Measurements from ENCODE around the gene SEMA4D.
"Not testable (repeated sequence)": the region's sequence is repeated elsewhere in the genome, so short reads cannot be mapped to it uniquely, and the experiment has no call there.

The SEMA4D gene

DNA sequence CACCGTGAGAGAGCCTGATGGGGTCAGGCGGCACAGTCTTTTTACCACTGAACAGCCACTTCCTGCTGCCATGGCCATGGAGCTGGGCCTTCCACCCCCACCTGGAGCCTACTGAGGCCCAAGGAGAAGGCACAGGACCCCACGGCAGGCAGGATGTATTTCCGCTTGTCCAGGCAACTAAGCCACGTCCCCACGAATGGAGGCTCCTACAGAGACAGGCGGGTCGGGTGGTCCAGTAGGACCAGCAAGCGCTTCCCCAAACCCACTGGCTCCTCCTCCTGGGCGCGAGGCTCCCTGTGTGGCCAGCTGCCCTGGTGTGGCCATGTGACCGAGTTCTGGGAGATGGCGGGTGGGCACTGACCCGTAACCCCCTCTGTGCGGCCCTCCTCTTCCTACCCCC lies 113.1 kb downstream of the SEMA4D start:
- DNase-seq (ENCODE audit: low spot score): no peak

DNA sequence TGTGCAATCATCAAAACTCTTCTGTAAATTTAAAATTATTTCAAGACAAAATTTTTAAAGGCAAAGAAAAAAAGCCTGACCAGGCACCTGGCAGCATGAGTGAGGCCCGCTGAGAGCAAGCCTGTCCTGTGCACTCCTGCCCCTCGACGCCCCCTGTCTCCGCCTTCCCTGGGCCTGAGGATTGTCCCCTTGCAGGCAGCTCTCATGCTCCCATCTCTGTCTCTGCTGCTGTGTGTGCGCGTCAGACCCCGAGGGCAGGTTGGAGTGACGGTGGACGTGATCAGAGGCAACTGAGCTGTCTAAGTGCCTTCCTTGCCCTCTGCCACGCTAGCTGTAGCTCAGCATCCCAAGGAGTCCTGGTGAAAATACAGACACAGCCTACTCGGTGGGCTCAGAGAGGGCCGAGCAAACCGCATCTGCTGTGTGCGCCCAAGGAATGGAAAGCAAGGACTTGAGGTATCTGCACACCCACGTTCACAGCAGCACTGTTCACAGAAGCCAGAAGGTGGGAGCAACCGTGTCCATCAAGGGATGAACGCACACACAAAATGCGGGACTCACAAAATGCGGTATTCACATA lies 114.1 kb downstream of the SEMA4D start:
- no peak for DNase-seq (ENCODE audit: low spot score)

DNA sequence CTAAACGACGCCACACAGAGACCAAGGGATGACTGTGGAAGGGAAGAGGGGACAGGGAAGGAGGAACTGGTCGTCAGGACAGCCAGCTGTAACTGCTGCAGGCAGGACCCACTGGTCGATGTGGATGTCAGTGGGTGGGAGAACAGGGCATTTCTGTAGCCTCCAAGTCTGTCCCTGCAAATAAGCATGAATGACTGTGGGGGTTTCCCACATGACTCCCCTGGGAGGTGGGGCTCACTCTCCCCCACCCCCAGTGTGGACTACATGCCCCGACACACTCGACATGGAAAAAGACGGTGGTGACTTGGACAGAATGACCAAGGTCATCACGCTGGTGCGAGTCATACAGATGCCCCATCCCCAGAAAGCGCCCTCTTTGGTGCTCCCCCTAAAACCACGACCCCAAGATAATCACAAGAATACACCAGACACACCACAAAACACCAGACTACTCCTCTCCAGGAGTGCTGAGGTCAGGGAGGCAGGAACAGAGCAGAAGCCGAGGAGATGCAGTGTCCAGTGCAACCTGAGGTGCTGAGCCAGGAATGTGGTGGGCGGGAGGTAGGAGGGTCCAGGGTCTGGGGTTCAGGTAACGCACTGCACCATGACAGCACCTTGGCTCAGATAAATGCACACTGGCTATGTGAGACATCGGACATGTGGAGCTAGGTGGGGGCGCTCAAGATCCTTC lies 114.7 kb downstream of the SEMA4D start:
- DNase-seq (ENCODE audit: low spot score): no peak

DNA sequence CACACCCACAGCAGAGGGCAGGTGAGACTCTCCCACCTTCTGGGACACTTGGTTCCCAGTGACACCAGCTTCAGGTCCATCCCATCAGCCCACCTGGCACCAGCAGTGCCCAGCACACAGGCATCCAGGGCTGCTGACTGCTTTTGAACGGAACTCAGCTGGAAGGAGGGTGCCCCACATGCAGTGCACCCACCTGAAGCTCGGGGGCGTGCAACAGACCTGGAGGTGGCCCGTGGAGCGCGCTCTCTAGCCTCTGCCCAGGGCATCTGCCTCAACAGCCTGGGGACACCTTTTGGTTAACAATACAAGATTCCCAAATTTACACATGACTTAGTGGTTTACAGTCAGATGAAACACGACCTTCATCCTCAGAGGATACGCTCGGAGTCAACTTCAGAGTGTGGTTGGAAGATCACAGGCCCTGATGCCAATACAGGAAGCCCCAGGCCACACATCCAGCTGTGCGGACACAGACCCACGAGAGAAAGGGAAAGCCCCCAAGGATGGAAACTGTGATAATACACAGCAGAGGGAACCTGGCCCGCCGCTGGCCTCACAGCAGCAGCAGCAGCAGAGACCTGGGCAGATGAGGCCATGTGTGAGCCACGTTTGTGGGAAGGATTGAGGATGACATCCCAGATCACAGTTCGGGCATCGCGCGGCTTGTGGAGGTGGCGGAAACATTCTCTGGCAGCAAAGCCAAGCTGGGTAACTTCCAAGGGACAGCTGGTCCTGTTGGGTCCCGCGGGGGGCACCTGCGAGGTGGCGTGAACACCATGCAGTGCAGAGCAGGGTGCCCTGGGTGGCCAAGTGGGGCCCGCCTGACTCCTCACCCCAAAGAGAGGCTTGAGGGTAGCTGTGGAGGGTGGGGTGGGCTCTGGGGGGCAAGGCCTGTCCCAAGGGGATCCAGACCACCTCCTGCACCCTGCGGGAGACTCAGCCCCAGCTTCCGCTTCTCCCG lies 115.6 kb downstream of the SEMA4D start:
- DNase-seq (ENCODE audit: low spot score): no peak

DNA sequence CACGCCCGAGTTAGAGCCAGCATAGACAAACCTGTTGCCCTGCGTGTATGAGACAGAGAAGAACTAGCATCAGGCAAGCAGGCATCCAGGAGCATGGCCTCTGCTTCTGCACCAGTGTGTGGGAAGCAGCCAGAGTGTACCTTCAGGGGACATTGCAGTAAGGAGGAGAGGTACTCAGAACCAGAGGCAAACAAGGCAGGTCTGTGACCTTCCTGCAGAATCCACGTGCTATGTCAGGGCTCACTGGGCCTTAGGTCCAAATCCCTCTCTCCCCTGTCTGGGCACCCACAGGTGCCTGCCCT lies 116.7 kb downstream of the SEMA4D start:
- DNase-seq (ENCODE audit: low spot score): no peak

DNA sequence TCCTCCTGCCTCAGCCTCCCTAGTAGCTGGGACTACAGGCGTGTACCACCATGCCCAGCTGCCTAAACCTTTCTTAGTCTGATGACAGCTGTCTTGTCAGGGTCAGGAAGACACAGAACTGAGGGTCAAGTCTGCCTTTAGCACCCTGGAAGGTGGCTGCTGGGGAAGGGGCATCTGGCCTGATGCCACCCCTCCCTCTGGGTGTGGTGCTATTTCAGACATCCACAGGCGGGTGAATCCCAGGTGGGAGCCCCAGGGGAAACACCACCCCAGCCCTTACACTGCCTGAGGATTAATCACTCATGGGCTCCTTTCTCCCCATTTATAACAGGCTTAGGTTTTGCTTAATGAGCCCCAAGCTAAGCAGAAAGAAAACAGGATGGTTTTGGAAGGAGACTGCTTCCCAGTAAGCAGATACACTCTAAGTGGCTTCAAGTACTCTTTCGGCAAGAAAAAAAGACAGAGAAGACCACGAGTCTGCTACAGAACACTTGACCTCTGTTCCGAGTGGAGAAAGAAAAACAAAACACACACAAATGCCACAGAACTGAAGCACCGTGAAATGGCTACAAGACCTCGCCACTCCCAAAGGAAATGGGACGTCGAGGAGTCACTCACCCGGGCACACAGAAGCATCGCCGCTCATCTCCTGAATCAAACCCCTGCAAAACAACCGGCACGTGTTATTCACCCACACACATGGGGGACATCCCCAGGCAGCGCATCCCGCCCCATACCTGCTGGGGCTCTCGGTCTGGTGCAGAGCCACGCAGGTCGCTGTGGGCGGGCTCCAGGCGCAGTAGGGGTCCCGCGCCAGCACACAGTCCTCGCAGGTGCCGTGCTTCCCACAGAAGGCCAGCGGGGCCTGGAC lies 117.2 kb downstream of the SEMA4D start:
- DNase-seq (ENCODE audit: low spot score): no peak

DNA sequence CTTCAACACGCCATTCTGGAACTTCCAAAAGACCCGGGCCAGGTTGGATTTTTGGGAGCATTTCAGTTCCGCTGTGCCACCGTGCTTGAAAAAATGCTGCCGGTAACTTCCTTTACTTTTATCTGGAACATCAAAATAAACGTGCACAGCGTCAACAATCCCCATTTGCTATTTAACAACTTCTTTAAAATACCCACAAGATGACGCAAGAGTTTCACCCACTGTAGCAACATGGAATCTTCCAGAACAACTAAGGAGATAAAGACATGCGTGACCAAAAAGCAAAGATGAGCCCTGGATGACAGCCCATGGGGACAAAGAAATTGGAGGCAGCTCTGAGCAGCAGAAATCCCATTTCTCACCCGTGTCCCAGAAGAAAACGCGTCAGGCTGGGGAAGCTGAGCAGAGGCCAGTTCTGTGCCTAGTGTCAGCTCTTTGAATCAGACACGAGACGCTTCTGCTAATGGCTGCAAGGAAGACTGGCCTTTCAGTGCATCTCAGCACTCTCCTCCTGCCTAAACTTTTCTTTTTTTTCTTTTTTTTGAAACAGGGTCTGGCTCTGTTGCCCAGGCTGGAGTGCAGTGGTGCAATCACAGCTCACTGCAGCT lies 118.3 kb downstream of the SEMA4D start:
- DNase-seq (ENCODE audit: low spot score): peak; percentile 50

DNA sequence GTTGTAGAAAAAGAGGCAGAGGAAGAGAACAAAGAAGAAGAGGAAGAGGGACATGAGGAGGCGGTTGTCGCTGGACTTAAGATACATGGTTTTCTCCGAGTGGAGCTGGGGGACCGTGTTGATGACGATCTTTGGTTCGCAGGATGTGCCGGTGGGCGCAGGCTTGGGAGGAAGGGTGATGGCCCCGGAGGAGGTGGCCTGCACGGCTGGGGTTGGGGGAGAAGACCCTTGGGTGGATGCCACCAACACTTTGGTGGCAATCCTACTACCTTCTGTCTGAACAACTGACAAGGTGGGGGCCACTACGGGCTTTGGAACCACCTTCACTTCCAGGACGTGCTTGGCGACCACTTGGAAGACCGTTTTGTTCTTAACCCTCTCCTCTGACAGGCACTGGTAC lies 118.9 kb downstream of the SEMA4D start:
- DNase-seq (ENCODE audit: low spot score): no peak

DNA sequence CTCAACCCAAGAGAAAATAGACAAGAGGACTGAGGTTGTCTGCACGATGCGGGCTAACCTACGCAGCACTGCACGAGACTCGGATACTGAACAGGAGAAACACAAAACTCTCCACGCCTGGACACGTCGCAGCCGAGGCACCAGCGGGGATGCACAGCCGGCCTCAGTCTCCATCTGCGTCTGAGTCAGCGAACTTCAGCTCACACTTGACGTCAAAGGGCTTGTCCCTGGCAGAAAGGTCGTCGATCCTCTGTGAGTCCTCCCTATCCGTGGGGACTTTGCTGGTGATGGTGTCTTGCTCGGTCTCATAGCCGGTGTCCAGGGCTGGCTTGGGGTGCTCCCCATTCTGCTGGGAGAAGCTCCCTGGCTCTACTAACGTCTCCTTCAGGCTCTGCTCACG lies 119.4 kb downstream of the SEMA4D start:
- no peak for DNase-seq (ENCODE audit: low spot score)

DNA sequence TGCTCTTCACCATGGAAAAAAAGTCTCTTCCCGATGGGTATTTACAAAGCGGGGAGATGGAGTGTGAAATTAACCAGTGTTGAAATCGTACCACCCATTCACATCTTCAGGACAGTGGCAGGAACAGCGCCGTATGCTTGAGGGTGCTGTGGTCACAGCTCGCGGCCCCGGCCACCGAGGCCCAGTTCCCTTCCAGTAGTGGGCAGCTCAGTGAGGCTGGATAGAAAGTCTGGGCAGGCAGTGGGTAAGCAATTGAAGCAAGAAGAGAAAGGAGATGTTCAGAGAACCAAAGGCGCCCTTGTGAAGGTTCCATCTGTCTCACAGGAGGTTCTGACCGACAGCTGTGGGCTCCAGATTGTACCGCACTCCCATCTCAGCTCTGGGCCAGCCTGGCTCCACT lies 120.5 kb downstream of the SEMA4D start:
- DNase-seq (ENCODE audit: low spot score): no peak

DNA sequence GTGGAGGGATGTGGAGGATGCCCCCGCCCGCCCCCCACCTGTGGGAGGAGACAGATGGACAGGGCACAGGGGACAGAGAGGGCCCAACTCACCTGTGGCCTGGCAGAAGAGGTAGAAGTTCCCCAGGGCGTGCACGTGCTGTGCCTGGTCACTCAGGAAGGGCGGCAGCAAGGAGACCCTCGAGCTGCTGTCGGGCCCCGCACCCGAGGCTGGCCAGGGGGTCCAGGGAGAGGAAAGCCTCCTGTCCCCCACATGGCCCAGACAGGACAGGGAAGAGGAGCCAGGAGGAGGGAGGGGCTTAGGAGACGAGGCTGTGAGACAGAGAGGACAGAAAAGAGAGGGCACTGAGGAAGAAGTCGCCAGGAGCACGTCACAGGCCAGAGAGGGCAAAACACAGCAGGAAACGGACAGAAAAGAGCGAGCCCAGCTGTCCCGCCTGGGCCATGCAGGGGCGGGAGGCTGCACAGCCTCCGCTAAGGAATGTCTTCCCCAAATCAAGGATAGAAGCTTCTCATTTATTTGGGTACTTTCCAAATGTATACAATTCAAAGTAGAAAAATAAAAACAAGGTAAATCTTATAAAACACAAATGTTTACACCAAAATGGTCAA lies 121.1 kb downstream of the SEMA4D start:
- no peak for DNase-seq (ENCODE audit: low spot score)

DNA sequence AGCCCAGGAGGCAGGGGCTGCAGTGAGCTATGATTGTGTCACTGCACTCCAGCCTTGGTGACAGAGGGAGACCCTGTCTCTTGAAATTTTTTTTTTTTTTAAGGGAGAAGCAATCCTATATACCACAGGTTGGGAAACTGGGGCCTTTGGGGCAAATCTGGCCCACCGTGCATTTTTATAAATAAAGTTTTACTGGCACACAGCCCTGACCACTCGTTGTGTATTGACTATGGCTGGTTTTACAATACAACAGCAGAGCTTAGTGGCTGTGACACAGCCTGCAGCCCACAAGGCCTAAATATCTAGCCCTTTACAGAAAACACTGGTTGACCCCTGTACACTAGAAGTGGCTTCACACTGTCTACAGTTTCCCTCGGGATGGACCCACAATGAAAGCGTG lies 121.6 kb downstream of the SEMA4D start:
- no peak for DNase-seq (ENCODE audit: low spot score)

DNA sequence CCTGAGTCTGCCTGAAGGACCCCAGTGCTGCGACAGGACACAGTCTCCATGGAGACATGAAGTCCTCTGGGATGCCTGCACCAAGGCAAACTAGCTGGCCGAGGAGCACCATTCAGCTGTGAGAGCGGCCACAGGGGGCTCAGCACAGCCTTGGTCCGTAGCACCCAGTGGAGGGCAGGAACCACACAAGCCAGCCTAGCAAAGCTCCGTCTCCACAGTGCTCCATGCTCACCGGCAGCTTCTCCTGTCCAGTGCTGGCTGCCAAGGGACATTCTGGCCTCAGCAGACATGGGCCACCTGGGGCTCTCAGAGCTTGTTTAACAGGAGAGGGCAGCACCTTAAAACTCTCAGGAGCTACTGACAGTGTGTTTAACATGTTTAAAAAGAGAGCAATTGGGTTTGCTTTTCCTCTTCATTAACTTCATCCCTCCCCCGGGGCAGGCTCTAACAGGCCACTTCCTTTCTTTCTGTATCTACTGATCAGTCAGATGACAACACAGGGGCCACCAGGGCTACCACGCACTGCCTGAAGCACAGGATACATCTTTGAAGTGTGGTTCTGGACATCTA lies 122.6 kb downstream of the SEMA4D start:
- DNase-seq (ENCODE audit: low spot score): no peak

DNA sequence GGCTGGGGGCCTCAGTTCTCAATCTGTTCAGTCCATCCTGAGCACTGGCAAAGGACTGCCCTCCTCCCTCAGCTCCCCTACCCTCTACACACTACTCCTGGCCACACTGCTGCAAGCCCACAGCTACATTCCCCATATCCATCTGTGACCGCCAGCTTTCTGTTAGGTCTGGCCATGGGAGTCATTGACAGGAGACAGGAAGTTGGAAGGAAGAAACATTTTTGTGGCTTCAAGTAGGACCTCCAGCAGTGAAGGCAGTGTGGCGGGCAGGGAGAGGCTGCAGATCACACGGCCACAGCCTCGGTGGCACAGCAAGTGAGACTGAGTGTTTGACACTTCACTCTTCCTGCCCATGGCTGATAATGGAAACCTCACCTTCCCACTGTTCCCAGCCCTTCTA lies 123.7 kb downstream of the SEMA4D start:
- DNase-seq (ENCODE audit: low spot score): no peak

DNA sequence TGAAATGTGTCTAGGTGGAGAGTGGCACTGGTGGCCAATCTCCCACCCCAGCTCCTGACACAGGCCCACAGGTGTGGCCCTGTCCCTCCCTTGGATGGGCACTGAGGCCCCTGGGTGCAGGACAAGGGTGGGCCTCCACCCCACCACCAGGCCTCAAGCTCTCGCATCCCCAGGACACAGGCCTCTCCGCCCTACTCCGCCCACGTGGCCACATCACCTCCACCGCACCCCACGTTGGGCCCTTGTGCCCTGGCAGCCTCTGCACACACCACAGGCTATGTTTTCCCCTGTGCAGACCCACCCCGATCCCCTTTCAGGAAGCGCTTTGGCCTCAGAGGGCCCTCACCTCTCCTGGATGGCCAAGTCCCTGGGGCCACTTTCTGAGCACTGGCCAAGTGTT lies 124.9 kb downstream of the SEMA4D start:
- DNase-seq (ENCODE audit: low spot score): no peak

DNA sequence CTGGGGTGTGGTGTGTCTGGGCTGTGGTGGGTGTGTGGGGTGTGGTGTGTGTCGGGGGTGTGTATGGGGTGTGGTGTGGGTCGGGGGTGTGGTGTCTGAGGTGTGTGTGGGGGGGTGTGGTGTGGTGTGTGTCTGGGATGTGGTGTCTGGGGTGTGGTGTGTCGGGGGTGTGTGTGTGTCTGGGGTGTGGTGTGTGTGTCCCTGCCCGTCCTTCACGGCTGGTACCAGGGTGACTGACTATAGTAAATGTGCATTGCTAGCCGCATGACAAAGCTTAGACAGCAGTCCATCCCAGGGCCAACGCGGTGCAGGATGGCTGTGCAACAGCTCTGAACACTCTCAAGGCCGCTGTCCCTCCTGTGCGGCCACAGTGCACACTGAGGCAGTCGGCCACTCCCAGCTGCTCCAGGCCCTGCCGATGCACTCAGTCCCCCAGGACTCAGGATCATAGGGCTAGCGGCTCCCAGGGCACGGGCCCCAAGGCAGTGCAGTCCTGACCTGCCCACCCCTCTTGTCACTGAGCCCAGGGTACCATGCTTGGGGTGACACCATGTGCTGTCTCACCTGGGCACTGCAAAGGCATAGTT lies 125.6 kb downstream of the SEMA4D start:
- DNase-seq (ENCODE audit: low spot score): no peak

DNA sequence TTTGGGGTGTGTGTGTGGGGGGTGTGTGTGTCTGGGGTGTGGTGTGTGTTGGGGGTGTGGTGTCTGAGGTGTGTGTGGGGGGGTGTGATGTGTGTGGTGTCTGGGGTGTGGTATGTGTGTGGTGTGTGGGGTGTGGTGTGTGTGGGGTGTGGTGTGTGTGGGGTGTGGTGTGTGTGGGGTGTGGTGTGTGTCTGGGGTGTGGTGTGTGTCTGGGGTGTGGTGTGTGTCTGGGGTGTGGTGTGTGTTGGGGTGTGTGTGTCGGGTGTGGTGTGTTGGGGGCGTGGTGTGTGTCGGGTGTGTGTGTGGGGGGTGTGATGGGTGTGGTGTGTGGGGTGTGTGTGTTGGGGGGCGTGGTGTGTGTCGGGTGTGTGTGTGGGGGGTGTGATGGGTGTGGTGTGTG lies 126.1 kb downstream of the SEMA4D start:
- not testable (repeated sequence) for DNase-seq (ENCODE audit: low spot score)

DNA sequence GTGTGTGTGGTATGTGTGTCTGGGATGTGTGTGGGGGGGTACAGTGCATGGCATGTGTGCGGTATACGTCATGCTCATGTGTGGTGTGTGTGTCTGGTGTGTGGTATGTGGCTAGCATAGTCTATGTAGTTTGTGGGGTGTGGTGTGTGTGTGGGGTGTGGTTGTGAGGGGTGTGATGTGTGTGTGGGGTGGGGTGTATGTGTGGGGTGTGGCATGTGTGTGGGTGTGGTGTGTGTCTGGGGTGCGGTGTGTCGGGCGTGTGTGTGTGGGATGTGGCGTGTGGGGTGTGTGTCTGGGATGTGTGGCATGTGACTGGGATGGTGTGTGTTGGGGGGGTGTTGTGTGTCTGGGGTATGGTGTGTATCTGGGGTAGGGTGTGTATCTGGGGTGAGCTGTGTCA lies 127.3 kb downstream of the SEMA4D start:
- DNase-seq (ENCODE audit: low spot score): no peak

DNA sequence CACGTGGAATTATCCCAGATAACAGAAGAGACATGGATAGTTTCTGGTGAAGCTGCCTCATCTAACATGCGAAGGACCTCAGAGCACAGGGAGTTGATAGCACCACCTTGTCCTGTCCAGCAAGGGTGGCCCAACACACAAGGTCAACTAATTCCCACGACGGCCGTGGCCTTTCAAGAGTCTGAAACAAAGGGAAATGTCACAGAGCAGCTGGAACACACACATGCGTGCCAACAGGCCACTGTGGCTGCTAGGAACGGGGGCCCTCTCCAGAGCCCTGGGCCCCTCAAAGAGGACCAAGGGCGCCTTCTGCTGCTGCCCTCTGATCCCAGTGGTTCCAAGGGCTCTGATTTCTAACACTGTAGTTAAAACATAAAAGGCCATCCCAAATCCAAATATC lies 128.9 kb downstream of the SEMA4D start:
- DNase-seq (ENCODE audit: low spot score): no peak

DNA sequence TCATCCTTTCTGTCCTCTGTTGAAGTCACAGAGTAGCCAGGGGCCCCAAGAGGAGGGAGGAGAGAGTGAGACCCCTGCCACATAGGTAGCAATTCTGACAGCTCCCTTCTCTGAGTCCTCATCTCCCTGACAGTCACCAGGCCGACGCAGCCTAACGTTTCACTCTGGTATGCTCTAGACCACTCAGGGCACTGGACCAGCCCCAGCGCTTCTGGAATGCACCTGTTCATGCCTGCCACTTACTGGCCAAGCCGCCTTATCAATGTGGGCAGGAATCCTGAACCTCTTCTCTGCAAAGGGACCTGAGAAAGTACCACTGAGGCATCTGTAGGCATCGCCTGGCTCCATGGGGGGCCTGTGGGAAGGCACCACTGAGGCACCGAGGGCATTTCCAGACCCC lies 129.4 kb downstream of the SEMA4D start:
- DNase-seq (ENCODE audit: low spot score): no peak

Data from pons (tissue), 1 donor.